ENCODE measurements around the gene MINK1.

MINK1 gene

GRCh38 chr17:4895657-4896331 is 62.7 kb downstream of the MINK1 start:
- H3K4me3 ChIP-seq (ENCODE audit: low read depth, low read length), result no peak overlapping the region
- no peaks in the 10 kb centered on the region for H3K9me3 ChIP-seq (ENCODE audit: control insufficient read depth, insufficient read depth, low read length)
- no peak overlapping the region for H3K9ac ChIP-seq (ENCODE audit: low read depth, low read length)
- peaks cover 3% of the 10 kb centered on the region; the same call in 1 of the 2 replicates for H3K4me1 ChIP-seq (ENCODE audit: control insufficient read depth, insufficient read depth, low read length)
- H3K36me3 ChIP-seq (ENCODE audit: control insufficient read depth, insufficient read depth, low read length), result peaks cover 63% of the 10 kb centered on the region
- H3K27ac ChIP-seq (ENCODE audit: low read depth, low read length), result no peak overlapping the region
- no peaks in the 10 kb centered on the region for H3K27me3 ChIP-seq (ENCODE audit: control insufficient read depth, insufficient read depth, low read length)

- H3K9ac ChIP-seq (ENCODE audit: low read depth, low read length), result no peak overlapping the region
- peaks cover 3% of the 10 kb centered on the region; the same call in 1 of the 2 replicates for H3K4me1 ChIP-seq (ENCODE audit: control insufficient read depth, insufficient read depth, low read length)
- peaks cover 55% of the 10 kb centered on the region for H3K36me3 ChIP-seq (ENCODE audit: control insufficient read depth, insufficient read depth, low read length)
- no peak overlapping the region for H3K27ac ChIP-seq (ENCODE audit: low read depth, low read length)
- no peaks in the 10 kb centered on the region for H3K9me3 ChIP-seq (ENCODE audit: control insufficient read depth, insufficient read depth, low read length)
- H3K4me3 ChIP-seq (ENCODE audit: low read depth, low read length), result no peak overlapping the region
- no peaks in the 10 kb centered on the region for H3K27me3 ChIP-seq (ENCODE audit: control insufficient read depth, insufficient read depth, low read length)
These were observed 63.4 kb downstream of the MINK1 start for GRCh38 chr17:4896332-4897197.

- Histone ChIP-seq H3K9me3 (ENCODE audit: control insufficient read depth, insufficient read depth, low read length) (no peaks in the 10 kb centered on the region), H3K27ac (ENCODE audit: low read depth, low read length) (no peak overlapping the region), H3K36me3 (ENCODE audit: control insufficient read depth, insufficient read depth, low read length) (peaks cover 50% of the 10 kb centered on the region), H3K4me3 (ENCODE audit: low read depth, low read length) (no peak overlapping the region), H3K9ac (ENCODE audit: low read depth, low read length) (no peak overlapping the region), H3K4me1 (ENCODE audit: control insufficient read depth, insufficient read depth, low read length) (peaks cover 3% of the 10 kb centered on the region; the same call in 1 of the 2 replicates), H3K27me3 (ENCODE audit: control insufficient read depth, insufficient read depth, low read length) (no peaks in the 10 kb centered on the region)
These were observed 64.1 kb downstream of the MINK1 start for GRCh38 chr17:4897198-4897687.

GRCh38 chr17:4897785-4898184 is 64.6 kb downstream of the MINK1 start:
- Histone ChIP-seq H3K27ac (ENCODE audit: low read depth, low read length) (no peak overlapping the region), H3K9ac (ENCODE audit: low read depth, low read length) (no peak overlapping the region), H3K4me3 (ENCODE audit: low read depth, low read length) (no peak overlapping the region), H3K27me3 (ENCODE audit: control insufficient read depth, insufficient read depth, low read length) (no peaks in the 10 kb centered on the region), H3K36me3 (ENCODE audit: control insufficient read depth, insufficient read depth, low read length) (peaks cover 45% of the 10 kb centered on the region), H3K9me3 (ENCODE audit: control insufficient read depth, insufficient read depth, low read length) (no peaks in the 10 kb centered on the region), H3K4me1 (ENCODE audit: control insufficient read depth, insufficient read depth, low read length) (peaks cover 3% of the 10 kb centered on the region; the same call in 1 of the 2 replicates)

DNA sequence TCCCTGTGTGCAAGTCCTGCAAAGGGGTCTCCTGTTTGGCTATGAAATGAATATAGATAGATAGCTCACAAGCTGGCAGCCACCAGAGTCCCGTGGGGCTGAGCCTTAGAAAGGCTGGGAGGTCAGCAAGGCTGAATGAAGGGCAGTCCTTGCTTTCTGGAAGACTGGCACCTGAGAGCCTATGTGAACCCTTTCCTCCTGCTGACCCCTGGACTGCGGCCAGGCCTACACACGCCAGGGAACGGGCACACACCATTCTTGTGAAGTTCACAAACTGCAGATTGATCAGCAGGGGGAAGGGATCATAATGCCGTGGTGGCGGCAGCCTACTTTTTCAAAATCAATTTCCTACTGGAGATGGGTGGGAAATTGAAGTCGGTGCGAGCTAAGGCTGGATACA is 65.2 kb downstream of the MINK1 start:
- H3K9ac ChIP-seq (ENCODE audit: low read depth, low read length), result no peak overlapping the region
- H3K4me3 ChIP-seq (ENCODE audit: low read depth, low read length), result 0 out of 2 replicates have a peak overlapping the region, but pooled peaks have one; percentile 65
- no peaks in the 10 kb centered on the region for H3K27me3 ChIP-seq (ENCODE audit: control insufficient read depth, insufficient read depth, low read length)
- H3K9me3 ChIP-seq (ENCODE audit: control insufficient read depth, insufficient read depth, low read length), result no peaks in the 10 kb centered on the region
- peaks cover 39% of the 10 kb centered on the region for H3K36me3 ChIP-seq (ENCODE audit: control insufficient read depth, insufficient read depth, low read length)
- H3K27ac ChIP-seq (ENCODE audit: low read depth, low read length), result no peak overlapping the region
- H3K4me1 ChIP-seq (ENCODE audit: control insufficient read depth, insufficient read depth, low read length), result peaks cover 5% of the 10 kb centered on the region

GRCh38 chr17:4898927-4899326 is 65.8 kb downstream of the MINK1 start:
- no peak overlapping the region; the same call in 1 of the 2 replicates for H3K9ac ChIP-seq (ENCODE audit: low read depth, low read length)
- H3K27ac ChIP-seq (ENCODE audit: low read depth, low read length), result no peak overlapping the region
- peaks cover 7% of the 10 kb centered on the region for H3K4me1 ChIP-seq (ENCODE audit: control insufficient read depth, insufficient read depth, low read length)
- H3K27me3 ChIP-seq (ENCODE audit: control insufficient read depth, insufficient read depth, low read length), result no peaks in the 10 kb centered on the region
- no peaks in the 10 kb centered on the region for H3K9me3 ChIP-seq (ENCODE audit: control insufficient read depth, insufficient read depth, low read length)
- H3K36me3 ChIP-seq (ENCODE audit: control insufficient read depth, insufficient read depth, low read length), result peaks cover 33% of the 10 kb centered on the region
- peak overlapping the region; percentile 65 for H3K4me3 ChIP-seq (ENCODE audit: low read depth, low read length)

- Histone ChIP-seq H3K4me1 (ENCODE audit: control insufficient read depth, insufficient read depth, low read length) (peaks cover 7% of the 10 kb centered on the region), H3K9me3 (ENCODE audit: control insufficient read depth, insufficient read depth, low read length) (no peaks in the 10 kb centered on the region), H3K4me3 (ENCODE audit: low read depth, low read length) (peak within 1 kb of the TSS; percentile 65), H3K36me3 (ENCODE audit: control insufficient read depth, insufficient read depth, low read length) (peaks cover 27% of the 10 kb centered on the region), H3K27me3 (ENCODE audit: control insufficient read depth, insufficient read depth, low read length) (no peaks in the 10 kb centered on the region), H3K9ac (ENCODE audit: low read depth, low read length) (peak within 1 kb of the TSS; percentile 37), H3K27ac (ENCODE audit: low read depth, low read length) (no peak within 1 kb of the TSS)
These were observed 66.4 kb downstream of the MINK1 start, which contains the start of gene C17orf107 for GRCh38 chr17:4899341-4900230. TSS of gene C17orf107 (plus strand) at chr17:4899536. CDS start at chr17:4899763, 227 bp downstream.

DNA sequence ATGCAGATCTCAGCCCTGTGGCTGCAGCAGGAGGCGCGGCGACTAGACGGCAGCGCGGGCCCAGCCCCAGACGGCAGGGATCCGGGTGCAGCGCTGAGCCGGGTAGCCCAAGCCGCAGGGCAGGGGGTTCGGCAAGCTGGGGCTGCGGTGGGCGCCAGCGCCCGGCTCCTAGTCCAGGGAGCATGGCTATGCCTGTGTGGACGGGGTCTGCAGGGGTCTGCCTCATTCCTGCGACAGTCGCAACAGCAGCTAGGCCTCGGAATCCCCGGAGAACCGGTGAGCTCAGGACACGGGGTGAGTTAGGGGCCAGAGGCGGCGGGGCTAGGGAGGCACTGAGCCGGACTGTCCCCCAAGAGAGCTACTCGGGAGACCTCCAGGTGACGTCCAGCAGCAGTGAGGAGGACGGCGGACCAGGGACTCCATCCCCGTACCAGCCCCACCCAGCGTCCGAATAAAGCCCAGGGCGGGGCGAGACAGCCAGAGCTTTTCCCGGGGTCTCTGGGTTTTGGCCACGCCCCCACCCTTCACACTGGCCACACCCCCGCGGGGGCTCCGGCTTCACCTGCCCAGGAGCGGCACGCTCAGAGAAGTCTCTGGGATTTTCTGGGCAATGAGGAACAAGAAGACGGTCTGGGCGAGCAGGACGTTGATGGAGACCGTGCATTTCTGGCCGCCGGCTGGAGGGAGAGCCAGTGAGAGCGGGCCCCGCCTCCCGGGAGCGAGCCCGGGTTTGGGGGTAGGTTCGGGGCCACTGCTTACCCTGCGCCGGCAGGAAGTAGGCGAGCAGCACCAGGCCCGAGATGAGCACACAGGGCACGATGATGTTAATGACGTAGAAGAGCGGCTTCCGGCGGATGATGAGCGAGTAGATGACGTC is 67.3 kb downstream of the MINK1 start:
- no peaks in the 10 kb centered on the region for H3K27me3 ChIP-seq (ENCODE audit: control insufficient read depth, insufficient read depth, low read length)
- H3K9me3 ChIP-seq (ENCODE audit: control insufficient read depth, insufficient read depth, low read length), result no peaks in the 10 kb centered on the region
- peaks cover 18% of the 10 kb centered on the region for H3K36me3 ChIP-seq (ENCODE audit: control insufficient read depth, insufficient read depth, low read length)
- no peak overlapping the region for H3K27ac ChIP-seq (ENCODE audit: low read depth, low read length)
- peaks cover 7% of the 10 kb centered on the region for H3K4me1 ChIP-seq (ENCODE audit: control insufficient read depth, insufficient read depth, low read length)
- no peak overlapping the region for H3K9ac ChIP-seq (ENCODE audit: low read depth, low read length)
- H3K4me3 ChIP-seq (ENCODE audit: low read depth, low read length), result peak overlapping the region; percentile 65; the same call in 1 of the 2 replicates

DNA sequence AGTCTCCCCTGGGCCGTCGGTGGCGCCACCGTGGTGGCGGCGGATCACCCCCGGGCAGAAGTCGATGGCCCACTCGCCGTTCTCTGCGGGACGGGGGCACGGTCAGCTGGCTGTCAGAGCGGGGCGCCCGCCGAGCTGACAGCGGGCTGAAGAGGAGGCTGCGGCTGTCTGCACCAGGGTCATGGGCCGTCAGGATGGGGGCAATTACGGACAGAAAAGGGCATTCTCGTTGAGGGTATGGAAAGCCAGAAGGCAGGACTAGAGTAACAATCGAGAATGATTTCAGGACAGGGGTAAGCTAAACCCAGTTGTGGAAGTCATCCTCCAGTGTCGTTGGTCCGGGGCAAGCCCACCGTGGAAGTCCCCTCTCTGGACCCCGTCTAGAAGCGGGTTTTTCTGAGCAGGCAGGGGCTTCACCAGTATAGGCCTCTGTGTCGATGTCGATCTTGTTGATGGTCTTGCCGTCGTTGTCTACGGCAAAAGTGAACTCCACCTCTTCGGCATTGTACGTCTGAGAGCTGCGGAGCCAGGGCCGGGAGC is 68.0 kb downstream of the MINK1 start:
- peaks cover 7% of the 10 kb centered on the region for H3K4me1 ChIP-seq (ENCODE audit: control insufficient read depth, insufficient read depth, low read length)
- H3K9ac ChIP-seq (ENCODE audit: low read depth, low read length), result no peak overlapping the region
- peaks cover 14% of the 10 kb centered on the region for H3K36me3 ChIP-seq (ENCODE audit: control insufficient read depth, insufficient read depth, low read length)
- H3K27ac ChIP-seq (ENCODE audit: low read depth, low read length), result no peak overlapping the region
- no peaks in the 10 kb centered on the region for H3K9me3 ChIP-seq (ENCODE audit: control insufficient read depth, insufficient read depth, low read length)
- H3K4me3 ChIP-seq (ENCODE audit: low read depth, low read length), result peak overlapping the region; percentile 65; the same call in 1 of the 2 replicates
- H3K27me3 ChIP-seq (ENCODE audit: control insufficient read depth, insufficient read depth, low read length), result no peaks in the 10 kb centered on the region
